IMR-90 (cell line): ENCODE measurements around the gene LINGO1. TPM values are rescaled to one million over a fixed set of nuclear protein-coding genes. Genes with fewer than 3 reads are reported as not detected.

Source experiments
- ATAC-seq: fragments of 200-7000 bp; cut with Tn5 transposase; 2 replicates; pipeline ENCODE4 v1.9.1; 2020; ENCODE audit warnings: low read depth, mild to moderate bottlenecking, moderate library complexity
- Bru-seq: library from RNA; stranded (reverse); fragments of 400-500 nt; gene quantifications from one replicate; lab custom pipeline; 2021; lab: Mats Ljungman, UMichigan
- BruChase-seq, 2 experiments: library from RNA; stranded (reverse); fragments of 400-500 nt; gene quantifications; one replicate each; lab custom pipeline; 2021; lab: Mats Ljungman, UMichigan
- BruUV-seq: library from RNA; stranded (reverse); fragments of 400-500 nt; replicated peaks from 2 replicates; lab custom pipeline; 2021; lab: Mats Ljungman, UMichigan
- CTCF ChIA-PET: fragments of 300-600 bp; formaldehyde crosslinking; extraction: SDS; loops from one replicate; lab custom pipeline; 2021; ENCODE audit warnings: antibody characterized with exemption; lab: Yijun Ruan, JAX
- POLR2A ChIA-PET: fragments of 300-600 bp; sonication (Branson Sonifier 250); formaldehyde crosslinking; loops from one replicate; lab custom pipeline; 2022; ENCODE audit warnings: antibody characterized with exemption; ENCODE audit not compliant: unreplicated experiment; lab: Charles Lee
- DNase-seq: peaks from one replicate; pipeline ENCODE4 v3.0.0; 2013
- H2AFZ ChIP-seq: replicated peaks from 2 replicates; pipeline ENCODE3; 2013; ENCODE audit warnings: low read length, mild to moderate bottlenecking; ENCODE audit not compliant: poor library complexity
- H2AK5ac ChIP-seq: 2 replicates; pipeline ENCODE4 v1.6.1; 2013; ENCODE audit warnings: low read depth, low read length, inconsistent platforms
- H2AK9ac ChIP-seq: replicated peaks from 2 replicates; pipeline ENCODE3; 2013; ENCODE audit warnings: mild to moderate bottlenecking, low read depth, low read length, moderate library complexity; ENCODE audit not compliant: poor library complexity
- H2BK120ac ChIP-seq: 2 replicates; pipeline ENCODE4 v1.6.1; 2013; ENCODE audit warnings: low read depth, low read length, inconsistent platforms
- H2BK15ac ChIP-seq: 3 replicates; pipeline ENCODE4 v1.6.1; 2013; ENCODE audit warnings: low read depth, low read length, inconsistent platforms
- H2BK20ac ChIP-seq: 2 replicates; pipeline ENCODE4 v1.6.1; 2013; ENCODE audit warnings: low read depth, mild to moderate bottlenecking, inconsistent platforms, low read length, moderate library complexity
- H2BK5ac ChIP-seq: 2 replicates; pipeline ENCODE4 v1.6.1; 2013; ENCODE audit warnings: mild to moderate bottlenecking, low read depth, low read length, inconsistent platforms; ENCODE audit not compliant: poor library complexity, severe bottlenecking
- H3K14ac ChIP-seq: replicated peaks from 2 replicates; pipeline ENCODE4 v1.6.1; 2013; ENCODE audit warnings: low read depth, low read length, inconsistent platforms
- H3K18ac ChIP-seq: 2 replicates; pipeline ENCODE4 v1.6.1; 2013; ENCODE audit warnings: low read depth, low read length, control low read depth
- H3K23ac ChIP-seq: 2 replicates; pipeline ENCODE4 v1.6.1; 2013; ENCODE audit warnings: low read depth, low read length, inconsistent platforms
- H3K27ac ChIP-seq: 2 replicates; pipeline ENCODE4 v1.5.1; 2013; ENCODE audit warnings: mild to moderate bottlenecking, control low read depth, low read length; ENCODE audit not compliant: insufficient read depth
- H3K27me3 ChIP-seq: 2 replicates; pipeline ENCODE4 v1.6.1; 2013; ENCODE audit warnings: low read length; ENCODE audit not compliant: control insufficient read depth, insufficient read depth
- H3K36me3 ChIP-seq: 2 replicates; pipeline ENCODE4 v1.6.1; 2013; ENCODE audit warnings: low read length, mixed read lengths; ENCODE audit not compliant: control insufficient read depth, insufficient read depth
- H3K4ac ChIP-seq: 2 replicates; pipeline ENCODE4 v1.6.1; 2013; ENCODE audit warnings: low read depth, low read length, inconsistent platforms
- H3K4me1 ChIP-seq: 2 replicates; pipeline ENCODE4 v1.6.1; 2013; ENCODE audit warnings: low read length, mixed read lengths; ENCODE audit not compliant: control insufficient read depth, insufficient read depth
- H3K4me2 ChIP-seq: 2 replicates; pipeline ENCODE4 v1.6.1; 2013; ENCODE audit warnings: low read depth, mild to moderate bottlenecking, control low read depth, low read length, moderate library complexity
- H3K4me3 ChIP-seq: 2 replicates; pipeline ENCODE4 v1.5.1; 2013; ENCODE audit warnings: low read depth, mild to moderate bottlenecking, control low read depth, low read length, moderate library complexity; ENCODE audit not compliant: insufficient read depth
- H3K56ac ChIP-seq: 2 replicates; pipeline ENCODE4 v1.6.1; 2013; ENCODE audit warnings: low read length, inconsistent platforms; ENCODE audit not compliant: insufficient read depth; ENCODE audit errors: extremely low read depth
- H3K79me1 ChIP-seq, 2 experiments: 2 replicates each; pipeline ENCODE4 v1.6.1; 2013; ENCODE audit warnings: low read length in 2 of 2, inconsistent platforms in 1 of 2, low read depth in 1 of 2
- H3K9ac ChIP-seq: 2 replicates; pipeline ENCODE4 v1.6.1; 2013; ENCODE audit warnings: low read depth, low read length, control low read depth
- H3K9me1 ChIP-seq: 2 replicates; pipeline ENCODE4 v1.6.1; 2013; ENCODE audit warnings: low read length, inconsistent platforms; ENCODE audit not compliant: insufficient read depth
- H3K9me3 ChIP-seq: 2 replicates; pipeline ENCODE4 v1.6.1; 2013; ENCODE audit warnings: low read length; ENCODE audit not compliant: control insufficient read depth, insufficient read depth
- H4K20me1 ChIP-seq: 2 replicates; pipeline ENCODE4 v1.6.1; 2013; ENCODE audit warnings: low read length, inconsistent platforms; ENCODE audit not compliant: insufficient read depth
- H4K5ac ChIP-seq: 2 replicates; pipeline ENCODE4 v1.6.1; 2013; ENCODE audit warnings: mild to moderate bottlenecking, low read depth, low read length, control low read depth
- H4K8ac ChIP-seq, 2 experiments: 2 replicates each; pipeline ENCODE4 v1.6.1; 2013; ENCODE audit warnings: low read depth in 2 of 2, low read length in 2 of 2, control low read depth in 1 of 2, inconsistent platforms in 1 of 2
- H4K91ac ChIP-seq: 2 replicates; pipeline ENCODE4 v1.6.1; 2013; ENCODE audit warnings: low read depth, low read length, inconsistent platforms; ENCODE audit not compliant: insufficient read depth
- BHLHE40 ChIP-seq: fragments of 150-350 bp; IDR thresholded peaks from 2 replicates; pipeline ENCODE4 v1.6.1; 2016; ENCODE audit warnings: mild to moderate bottlenecking, low read depth, low read length
- CHD1 ChIP-seq: IDR thresholded peaks from 2 replicates; pipeline ENCODE4 v1.6.1; 2012; ENCODE audit warnings: low read depth, low read length, improper control_type of control experiment
- CTCF ChIP-seq: conservative IDR thresholded peaks from 2 replicates; pipeline ENCODE4 v1.5.1; 2012; ENCODE audit warnings: mild to moderate bottlenecking, low read depth, low read length, improper control_type of control experiment
- FOS ChIP-seq: fragments of 150-350 bp; IDR thresholded peaks from 2 replicates; pipeline ENCODE4 v1.6.1; 2016; ENCODE audit warnings: low read depth, low read length
- MAFK ChIP-seq: IDR thresholded peaks from 2 replicates; pipeline ENCODE4 v1.6.1; 2012; ENCODE audit warnings: low read depth, low read length, improper control_type of control experiment
- MAZ ChIP-seq: IDR thresholded peaks from 2 replicates; pipeline ENCODE4 v1.6.1; 2012; ENCODE audit warnings: low read depth, mild to moderate bottlenecking, low read length, improper control_type of control experiment, moderate library complexity, borderline replicate concordance
- MXI1 ChIP-seq: IDR thresholded peaks from 2 replicates; pipeline ENCODE4 v1.6.1; 2012; ENCODE audit warnings: low read depth, mild to moderate bottlenecking, low read length, moderate library complexity, borderline replicate concordance
- NFE2L2 ChIP-seq: fragments of 150-350 bp; IDR thresholded peaks from 2 replicates; pipeline ENCODE4 v1.6.1; 2016; ENCODE audit warnings: low read depth, mild to moderate bottlenecking, low read length
- POLR2A ChIP-seq: IDR thresholded peaks from 2 replicates; pipeline ENCODE4 v1.6.1; 2012; ENCODE audit warnings: mild to moderate bottlenecking, low read depth, low read length
- RAD21 ChIP-seq: IDR thresholded peaks from 2 replicates; pipeline ENCODE4 v1.6.1; 2012; ENCODE audit warnings: low read length, improper control_type of control experiment
- RCOR1 ChIP-seq: IDR thresholded peaks from 2 replicates; pipeline ENCODE4 v1.6.1; 2012; ENCODE audit warnings: mild to moderate bottlenecking, low read length, improper control_type of control experiment; ENCODE audit not compliant: insufficient replicate concordance
- RFX5 ChIP-seq: IDR thresholded peaks from 2 replicates; pipeline ENCODE4 v1.8.0; 2012; ENCODE audit warnings: low read depth, mild to moderate bottlenecking, low read length, moderate library complexity
- USF2 ChIP-seq: fragments of 150-350 bp; IDR thresholded peaks from 2 replicates; pipeline ENCODE4 v1.6.1; 2017; ENCODE audit warnings: mild to moderate bottlenecking, antibody characterized with exemption, low read length, low read depth
- WGBS, 2 experiments: methylation state at CpG; one replicate each; pipeline versions ENCODE4 v1.1.5 to v1.1.7; 2013; ENCODE audit warnings: missing lambda C conversion rate in 2 of 2; ENCODE audit not compliant: insufficient read length in 1 of 2; ENCODE audit errors: extremely low coverage in 2 of 2; 5-methylcytosine and 5-hydroxymethylcytosine counted together
- dilution Hi-C: fragments of 300-500 bp; cut with HindIII; formaldehyde crosslinking; loops from one replicate; pipeline ENCODE4 v1.14.3; 2018; ENCODE audit warnings: low sequenced_read_pairs; ENCODE audit not compliant: unreplicated experiment
- in situ Hi-C: fragments of 300-500 bp; cut with MboI; formaldehyde crosslinking; loops from 3 replicates; pipeline ENCODE4 v1.14.3; 2019; ENCODE audit warnings: low sequenced_read_pairs, inconsistent platforms, mixed read lengths
- intact Hi-C: fragments of 100-400 bp; cut with micrococcal nuclease; formaldehyde crosslinking; loops from 2 replicates; pipeline ENCODE4 v1.10.0; 2022
- long read RNA-seq: library from polyadenylated mRNA; unstranded; transcript quantifications from one replicate; pipeline ENCODE4 v2.0.0, GENCODE V29; 2021; ENCODE audit not compliant: unreplicated experiment
- polyA plus RNA-seq, 3 experiments: library from polyadenylated mRNA; depleted of rRNA; stranded (reverse); fragments of >200 nt; gene quantifications; 2 replicates each; pipeline ENCODE4 v1.2.3, GENCODE V29; 2012; ENCODE audit warnings: low replicate concordance in 1 of 3
- total RNA-seq: library from RNA; depleted of rRNA; stranded (reverse); fragments of >200 nt; gene quantifications from 2 replicates; pipeline ENCODE4 v1.2.3, GENCODE V29; 2012; rRNA removed

LINGO1 gene
- not detected in 2 replicates for total RNA-seq
- polyA plus RNA-seq (2012; rRNA removed) = 0.05 and 0.13 TPM in 2 replicates
- polyA plus RNA-seq (2012; cell fraction: cytosol; rRNA removed) = 0.14 TPM in 1 of 2 replicates, not detected in the other
- 0.04 TPM in 1 of 2 replicates, not detected in the other for polyA plus RNA-seq (2012; cell fraction: nucleus; rRNA removed; ENCODE audit: low replicate concordance)
- percentile 1 among the genes with signal in this experiment for Bru-seq, nascent RNA
- percentile 2 among the genes with signal in this experiment for BruChase-seq, experiment 1, labeled RNA remaining after a 6-hour chase
- percentile 2 among the genes with signal in this experiment for BruChase-seq, experiment 2, labeled RNA remaining after a 2-hour chase
- long read RNA-seq = 0 reads

GRCh38 chr15:77632534-77633133, at the start of gene LINGO1:
Gene LINGO1 (minus strand): TSS chr15:77632912. CDS start chr15:77632315, 597 bp downstream.
- POLR2A ChIA-PET = no interaction called here
- Histone ChIP-seq H4K5ac (no peak within 1 kb of the TSS), H2BK120ac (no peak within 1 kb of the TSS), H4K20me1 (0 out of 2 replicates have a peak, but pooled peaks cover 4% of the 10 kb centered on the region), H4K8ac (no peak within 1 kb of the TSS), H3K4me2 (peak within 1 kb of the TSS; percentile 91), H3K36me3 (no peaks in the 10 kb centered on the region), H3K9me1 (no peaks in the 10 kb centered on the region), H3K27me3 (peaks cover 83% of the 10 kb centered on the region), H3K56ac (no peak within 1 kb of the TSS), H2BK15ac (no peak within 1 kb of the TSS), H2AK9ac (peak within 1 kb of the TSS; percentile 88), H2BK5ac (no peak within 1 kb of the TSS), H3K23ac (no peak within 1 kb of the TSS), H4K91ac (no peak within 1 kb of the TSS), H3K18ac (no peak within 1 kb of the TSS), H3K9me3 (no peaks in the 10 kb centered on the region; the same call in 1 of the 2 replicates), H3K4me1 (peaks cover 3% of the 10 kb centered on the region; the same call in 1 of the 2 replicates), H3K79me1 (no peaks in the 10 kb centered on the region), H2AFZ (peak within 1 kb of the TSS; percentile 93), H2AK5ac (no peak within 1 kb of the TSS), H3K27ac (no peak within 1 kb of the TSS), H3K4ac (no peak within 1 kb of the TSS), H2BK20ac (no peak within 1 kb of the TSS), H3K9ac (no peak within 1 kb of the TSS), H3K4me3 (peak within 1 kb of the TSS; percentile 34), H3K14ac (no peak within 1 kb of the TSS)
- ATAC-seq (peak; percentile 3), DNase-seq (no peak)
- in situ Hi-C loops = no loop called here
- no TSS peak for BruUV-seq
- dilution Hi-C loops = no loop called here
- no peak for TF ChIP-seq USF2
- TF ChIP-seq NFE2L2 = no peak
- no peak for TF ChIP-seq RFX5
- TF ChIP-seq FOS = no peak
- TF ChIP-seq MAZ = no peak
- TF ChIP-seq BHLHE40 = no peak
- TF ChIP-seq MAFK = no peak
- TF ChIP-seq CHD1 = no peak
- no peak for TF ChIP-seq POLR2A
- no peak for TF ChIP-seq CTCF
- no peak for TF ChIP-seq RCOR1
- TF ChIP-seq RAD21 = no peak
- no peak for TF ChIP-seq MXI1
- WGBS, 2 experiments = 0% methylated on average over 47 of the region's 88 CpGs; no CpG with 5 or more reads in 1 of the 2 experiments
- CTCF ChIA-PET = interaction anchor here (0.6 to 2.6 kb wide), 12 partner anchors 10 to 530 kb away, joined by 3 to 19 read pairs (median 3); no protein-coding TSS in a partner anchor
- intact Hi-C loops = loop anchor here (1.0 to 5.0 kb wide), 4 partner anchors 189 to 515 kb away; no protein-coding TSS in a partner anchor
